C4-2B (cell line): ENCODE results near the gene HCN4.

Source experiments
- CTCF ChIP-seq: fragments of 450-650 bp; conservative IDR thresholded peaks from 2 replicates; pipeline ENCODE4 v1.5.1; 2017; ENCODE audit warnings: mild to moderate bottlenecking
- ZFX ChIP-seq: fragments of 450-650 bp; IDR thresholded peaks from 2 replicates; pipeline ENCODE4 v1.6.1; 2017

DNA sequence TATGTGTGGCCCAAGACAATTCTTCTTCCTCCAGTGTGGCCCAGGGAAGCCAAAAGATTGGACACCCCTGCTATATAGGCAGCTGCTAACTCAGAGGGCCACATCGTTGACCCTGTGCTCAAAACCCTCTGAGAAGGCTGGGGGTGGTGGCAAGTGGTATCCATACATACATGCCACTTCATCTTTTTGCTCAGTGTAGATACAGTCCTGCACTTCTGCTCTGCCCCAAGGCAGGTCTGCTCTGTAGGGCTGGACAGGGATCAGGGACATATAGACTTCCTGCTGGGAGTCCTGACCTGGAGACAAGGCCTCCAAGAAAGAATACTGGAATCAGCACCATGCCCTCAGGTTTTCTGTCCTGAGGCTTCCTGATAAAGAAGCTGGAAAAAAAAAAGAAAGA lies 4.5 kb upstream of the HCN4 start:
- TF ChIP-seq CTCF, result no peak
- no peak for TF ChIP-seq ZFX
